IPS DF 19.7 (cell line): ENCODE data around the gene CUL3.
"Not testable (repeated sequence)": the region's sequence is repeated elsewhere in the genome, so short reads cannot be mapped to it uniquely, and the experiment has no call there.

Experiments
- DNase-seq: peaks from one replicate; pipeline ENCODE4 v3.0.0-alpha.2; 2013; ENCODE audit warnings: low read depth, low spot score

The CUL3 gene

GRCh38 chr2:224585211-224586088 lies at the start of gene CUL3:
TSS of gene CUL3 (minus strand) at chr2:224585363. CDS start at chr2:224585009, 354 bp downstream.
- DNase-seq = peak; percentile 80

DNA sequence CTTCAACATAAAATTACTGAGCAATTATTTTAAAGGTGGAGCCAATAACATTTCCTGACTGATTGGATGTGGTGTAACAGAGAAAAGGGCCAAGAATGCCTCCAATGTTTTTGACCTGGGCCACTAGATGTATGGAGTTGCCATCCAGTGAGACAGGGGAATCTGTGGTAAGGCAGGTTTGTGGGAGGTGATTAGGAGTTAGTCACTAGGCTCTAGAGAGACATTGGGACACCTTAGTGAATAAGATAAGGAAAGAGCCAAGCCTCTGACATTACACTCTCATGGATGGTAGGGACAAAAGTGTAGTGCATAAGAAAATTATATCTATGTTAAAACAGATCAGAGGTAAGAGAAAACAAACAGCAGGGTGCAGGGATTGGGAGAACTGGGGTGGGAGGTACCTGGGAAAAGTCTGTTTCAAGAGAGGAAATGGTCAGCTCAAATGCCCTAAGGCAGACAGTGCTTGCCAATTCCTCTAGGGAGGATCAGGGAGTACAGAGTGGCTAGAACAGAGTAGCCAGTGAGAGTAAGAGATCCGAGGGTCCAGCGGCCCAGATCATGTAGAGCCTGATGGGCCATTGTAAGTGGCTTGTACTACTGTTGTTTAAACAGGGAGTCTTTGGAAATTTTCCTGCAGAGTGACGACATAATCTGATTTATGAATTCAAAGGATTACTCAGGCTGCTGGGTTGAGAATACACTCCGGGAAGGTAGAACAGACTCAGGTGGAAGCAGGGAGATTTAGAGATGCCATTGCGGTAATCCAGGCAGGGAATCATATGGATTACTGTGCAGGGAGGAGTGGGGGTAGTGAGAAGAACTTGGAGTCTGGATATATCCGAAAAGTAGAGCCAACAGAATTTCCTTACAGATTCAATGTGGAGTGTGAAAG lies 45.7 kb upstream of the CUL3 start:
- DNase-seq = no peak

GRCh38 chr2:224628416-224628815 lies 43.3 kb upstream of the CUL3 start:
- DNase-seq = no peak

- DNase-seq = no peak
Observed at GRCh38 chr2:224626735-224627134, 41.6 kb upstream of the CUL3 start.

DNA sequence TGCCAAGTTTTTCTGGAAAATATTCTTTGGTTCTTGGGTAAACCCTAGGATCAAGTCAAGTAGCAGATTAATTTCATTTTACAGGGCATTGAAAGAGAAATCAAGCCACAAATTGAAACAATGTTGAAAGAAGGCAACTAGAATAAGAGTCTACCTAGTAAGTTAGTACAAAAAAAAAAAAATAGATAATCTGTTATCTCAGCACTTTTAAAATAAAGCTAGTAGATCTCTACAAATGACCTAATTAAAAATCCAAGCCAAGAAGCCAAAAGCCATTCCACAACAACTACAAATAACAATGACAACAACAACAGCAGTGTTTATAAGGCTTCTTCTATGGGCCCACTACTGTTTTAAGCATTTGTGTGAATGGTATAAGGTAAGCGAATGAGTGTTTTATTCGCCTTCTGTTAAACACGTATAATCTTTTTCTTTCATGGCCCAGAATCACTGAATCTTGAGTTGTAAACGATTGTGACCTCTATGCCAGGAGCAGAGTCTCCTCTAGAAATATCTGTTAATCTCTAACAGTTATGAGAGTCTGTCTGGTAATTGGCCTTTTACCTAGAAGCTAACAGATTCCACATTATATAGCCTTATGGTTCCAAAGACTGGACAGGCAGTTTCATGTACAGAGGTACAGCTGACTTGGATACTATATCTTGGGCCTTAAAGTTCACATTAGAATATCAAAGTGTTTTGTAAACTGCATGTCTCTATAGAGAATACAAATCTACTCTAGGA lies 28.6 kb upstream of the CUL3 start:
- no peak for DNase-seq

GRCh38 chr2:224612578-224612977 lies 27.4 kb upstream of the CUL3 start:
- DNase-seq = no peak

DNA sequence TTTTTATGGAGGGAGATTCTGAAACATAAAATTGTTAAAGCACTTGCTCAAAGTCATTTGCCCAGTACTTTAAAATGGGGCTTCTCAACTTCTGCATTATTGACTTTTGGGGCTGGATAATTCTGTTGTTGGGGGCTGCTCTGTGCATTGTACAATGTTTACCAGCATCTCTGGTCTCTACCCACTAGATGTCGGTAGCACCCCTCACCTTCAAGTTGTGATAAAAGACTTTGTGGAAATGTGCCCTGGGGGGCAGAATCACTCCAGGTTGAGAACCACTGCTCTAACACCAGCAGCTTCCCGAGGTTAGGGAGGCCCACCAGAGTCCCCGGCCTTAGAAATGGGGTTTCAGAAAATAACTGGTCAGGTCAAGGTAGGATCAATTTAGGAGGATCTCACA lies 26.8 kb upstream of the CUL3 start:
- DNase-seq = no peak

GRCh38 chr2:224608104-224608503 lies 22.9 kb upstream of the CUL3 start:
- DNase-seq = no peak

GRCh38 chr2:224603746-224604500 lies 18.8 kb upstream of the CUL3 start:
- not testable (repeated sequence) for DNase-seq

DNA sequence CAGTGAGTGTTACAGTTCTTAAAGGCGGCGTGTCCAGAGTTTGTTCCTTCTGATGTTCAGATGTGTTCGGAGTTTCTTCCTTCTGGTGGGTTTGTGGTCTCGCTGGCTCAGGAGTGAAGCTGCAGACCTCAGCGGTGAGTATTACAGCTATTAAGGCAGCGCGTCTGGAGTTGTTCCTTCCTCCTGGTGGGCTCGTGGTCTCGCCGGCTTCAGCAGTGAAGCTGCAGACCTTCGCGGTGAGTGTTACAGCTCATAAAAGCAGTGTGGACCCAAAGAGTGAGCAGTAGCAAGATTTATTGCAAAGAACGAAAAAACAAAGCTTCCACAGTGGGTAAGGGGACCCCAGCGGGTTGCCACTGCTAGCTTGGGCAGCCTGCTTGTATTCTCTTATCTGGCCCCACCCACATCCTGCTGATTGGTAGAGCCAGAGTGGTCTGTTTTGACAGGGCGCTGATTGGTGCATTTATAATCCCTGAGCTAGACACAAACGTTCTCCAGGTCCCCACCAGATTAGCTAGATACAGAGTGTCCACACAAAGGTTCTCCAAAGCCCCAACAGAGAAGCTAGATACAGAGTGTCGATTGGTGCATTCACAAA lies 17.7 kb upstream of the CUL3 start:
- not testable (repeated sequence) for DNase-seq

GRCh38 chr2:224601923-224602322 lies 16.8 kb upstream of the CUL3 start:
- no peak for DNase-seq

DNA sequence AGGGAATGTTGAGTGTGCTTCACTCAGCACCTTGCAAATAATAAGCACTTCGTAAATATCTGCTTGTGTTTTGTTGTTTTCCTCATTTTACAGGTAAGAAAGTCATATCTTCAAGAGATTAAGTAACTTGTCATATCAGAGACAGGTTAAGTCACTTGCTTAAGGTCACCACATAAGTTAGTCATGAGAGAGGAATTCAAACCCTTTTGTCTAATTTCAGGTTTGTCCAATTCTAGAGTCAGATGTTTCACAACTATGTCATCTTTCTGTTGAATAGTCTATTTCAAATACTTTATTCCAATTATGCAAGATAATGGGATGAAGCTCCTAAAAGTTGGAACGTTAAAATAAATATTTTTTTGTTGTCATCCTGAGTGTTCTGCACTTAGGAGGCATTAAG lies 13.5 kb upstream of the CUL3 start:
- DNase-seq = no peak

DNA sequence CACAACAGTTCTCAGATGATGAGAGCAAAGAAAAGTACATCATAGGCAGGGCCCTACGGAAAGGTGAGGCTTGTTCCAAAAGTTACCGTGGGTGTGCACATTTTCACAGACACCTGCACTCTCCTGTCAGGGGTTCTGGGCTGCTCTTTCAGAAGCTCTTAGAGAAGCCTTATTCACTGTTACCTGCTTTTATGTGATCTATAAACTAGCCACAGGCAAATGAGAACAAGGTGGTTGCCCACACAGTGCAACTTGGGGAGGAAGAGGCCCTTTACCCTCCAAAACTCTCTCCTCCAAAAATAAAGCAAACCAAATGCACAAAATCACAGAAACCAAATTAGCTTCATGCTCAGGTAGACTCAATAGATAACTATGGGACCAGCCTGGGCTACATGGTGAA lies 11.1 kb upstream of the CUL3 start:
- no peak for DNase-seq

DNA sequence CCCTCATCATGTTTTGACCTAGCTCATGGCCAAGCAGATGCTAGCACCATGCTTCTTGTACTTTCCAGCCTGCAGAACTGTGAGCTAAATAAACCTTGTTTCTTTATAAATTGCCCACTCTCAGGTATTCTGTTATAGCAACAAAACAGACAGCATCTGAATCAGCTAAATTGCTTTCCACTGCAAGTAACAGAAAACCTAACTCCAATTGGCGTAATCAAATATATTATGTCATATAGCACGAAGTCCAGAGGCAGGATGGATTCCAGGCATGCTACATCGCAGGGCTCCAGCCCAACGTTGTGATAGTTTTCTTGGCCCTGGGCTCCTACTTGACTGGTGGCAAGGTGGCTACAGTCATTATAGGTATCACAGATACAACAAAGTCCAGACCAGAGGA lies 10.4 kb upstream of the CUL3 start:
- DNase-seq = no peak

DNA sequence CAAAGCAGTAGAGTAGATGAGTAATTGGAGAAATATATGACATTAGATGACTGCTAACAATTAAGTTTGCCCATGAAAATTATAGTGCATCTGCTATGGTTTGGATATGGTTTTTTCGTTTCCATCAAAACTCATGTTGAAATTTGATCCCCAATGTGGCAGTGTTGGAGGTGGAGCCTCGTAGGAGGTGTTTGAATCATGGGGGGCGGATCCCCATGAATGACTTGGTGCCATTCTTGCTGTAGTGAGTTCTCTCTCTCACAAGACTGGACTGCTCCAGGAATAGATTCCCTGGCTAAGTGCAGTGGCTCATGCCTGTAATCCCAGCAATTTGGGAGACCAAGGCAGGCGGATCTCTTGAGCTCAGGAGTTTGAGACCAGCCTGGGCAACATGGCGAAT lies 9.7 kb upstream of the CUL3 start:
- no peak for DNase-seq

GRCh38 chr2:224591220-224591619 lies 6.1 kb upstream of the CUL3 start:
- DNase-seq = no peak

DNA sequence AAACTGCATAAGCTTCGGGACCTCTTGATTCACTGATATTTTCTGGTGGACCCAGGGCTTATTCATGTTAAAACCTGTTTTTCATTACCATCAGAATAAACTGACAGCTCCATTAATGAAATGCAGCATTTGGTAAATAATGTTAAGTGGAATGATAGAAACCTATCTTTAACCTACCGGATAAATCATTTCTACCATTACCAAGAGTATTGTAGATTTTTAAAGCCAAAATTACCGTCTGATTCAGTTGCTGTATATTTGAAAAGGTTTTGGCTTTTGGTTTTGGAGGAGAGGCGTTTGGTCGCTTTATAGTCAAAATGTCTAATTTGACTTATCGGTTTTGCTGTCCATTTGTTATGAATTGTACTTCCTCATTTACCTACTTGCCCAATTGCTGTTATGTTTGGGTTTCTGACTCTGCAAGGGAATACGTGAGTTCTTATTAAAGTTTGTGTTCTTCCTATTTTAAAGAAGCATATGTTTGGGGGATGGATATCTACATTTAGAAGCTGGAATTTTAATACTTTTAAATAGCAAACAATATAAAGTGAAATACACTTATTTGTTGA lies 1.0 kb upstream of the CUL3 start:
- DNase-seq = no peak

GRCh38 chr2:224584785-224585210 lies 365 bp downstream of the CUL3 start:
- DNase-seq = no peak

- no peak for DNase-seq
Observed at GRCh38 chr2:224584111-224584784, 915 bp downstream of the CUL3 start.

DNA sequence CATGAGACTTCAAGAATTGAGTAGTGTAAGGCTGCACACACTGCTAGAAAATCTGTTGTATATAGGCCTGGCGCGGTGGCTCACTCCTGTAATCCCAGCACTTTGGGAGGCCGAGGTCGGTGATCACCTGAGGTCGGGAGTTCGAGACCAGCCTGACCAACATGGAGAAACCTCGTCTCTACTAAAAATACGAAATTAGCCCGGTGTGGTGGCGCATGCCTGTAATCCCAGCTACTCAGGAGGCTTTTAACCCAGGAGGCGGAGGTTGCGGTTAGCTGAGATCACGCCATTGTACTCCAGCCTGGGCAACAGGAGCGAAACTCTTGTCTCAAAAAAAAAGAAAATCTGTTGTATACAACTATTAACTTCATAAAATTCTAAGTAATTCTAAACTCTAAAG lies 2.1 kb downstream of the CUL3 start:
- not testable (repeated sequence) for DNase-seq
